Measurements from ENCODE around the gene EHD1. TPM values are rescaled to one million over a fixed set of nuclear protein-coding genes. Genes with fewer than 3 reads are reported as not detected.

EHD1 gene
- total RNA-seq, 1 experiment from 2014 or later = 64.8 TPM

DNA sequence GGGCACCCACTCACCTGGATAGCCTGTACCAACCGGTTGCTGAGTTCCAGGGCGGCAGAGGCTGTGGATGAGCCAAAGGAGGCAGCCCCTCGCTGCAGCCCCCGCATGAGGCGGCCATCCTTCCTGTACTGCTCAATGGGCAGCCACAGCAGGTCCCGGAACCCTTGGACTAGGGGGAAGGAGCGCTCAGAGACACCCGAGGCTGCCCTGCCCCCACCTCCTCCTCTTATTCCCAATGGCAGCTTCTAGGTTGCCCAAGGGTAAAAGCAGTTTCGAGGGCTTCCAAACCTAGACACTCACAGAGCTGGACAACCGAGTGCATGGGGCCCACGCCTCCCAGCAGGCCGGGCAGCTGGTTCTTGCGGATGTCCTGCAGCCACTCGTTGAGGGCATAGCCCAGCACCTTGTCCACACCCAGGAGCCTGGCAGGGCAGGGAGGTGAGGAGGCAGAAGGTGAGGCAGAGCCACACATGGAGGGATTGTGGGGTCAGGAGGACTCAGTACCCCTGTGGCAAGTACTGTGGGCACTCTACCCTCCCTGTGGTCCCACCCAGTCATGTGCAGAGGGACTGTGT lies 18.1 kb upstream of the EHD1 start:
- no peak for DNase-seq
- Histone ChIP-seq H3K4me3 (no peak overlapping the region), H3K36me3 (peaks cover 3% of the 10 kb centered on the region; the same call in 1 of the 2 replicates), H3K27me3 (no peaks in the 10 kb centered on the region), H3K9me3 (no peaks in the 10 kb centered on the region)

DNA sequence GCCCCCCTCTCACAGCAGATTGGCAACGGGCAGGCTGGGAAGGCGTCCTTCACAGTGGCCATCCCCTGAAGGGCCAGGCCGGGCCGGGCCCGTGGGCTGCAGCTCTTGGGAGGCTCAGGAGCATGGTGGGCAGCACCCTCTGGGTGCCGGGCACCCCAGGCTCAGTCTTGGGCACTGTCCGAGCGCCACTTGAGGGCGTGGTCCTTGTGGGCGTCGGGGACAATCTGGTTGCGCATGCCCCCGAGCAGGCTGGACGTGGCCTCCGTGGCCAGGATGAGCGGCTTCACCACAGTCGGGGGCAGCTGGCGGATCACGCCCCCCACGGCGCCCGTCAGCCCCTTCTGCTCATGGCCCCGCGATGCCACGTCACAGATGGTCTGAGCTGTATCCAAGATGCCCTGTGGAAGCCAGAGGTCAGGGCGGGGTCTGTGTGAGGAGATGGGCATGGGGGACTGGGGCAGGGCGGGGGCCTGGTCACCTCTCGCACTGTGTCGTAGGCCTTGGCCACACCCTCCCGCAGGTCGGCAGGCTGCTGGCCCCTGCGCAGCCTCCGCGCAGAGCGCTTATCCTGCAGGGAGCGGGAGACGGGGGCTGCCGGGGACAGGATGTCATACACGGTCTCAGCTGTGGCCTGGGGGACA lies 16.5 kb upstream of the EHD1 start:
- no peak overlapping the region for H3K4me3 ChIP-seq
- H3K9me3 ChIP-seq = no peaks in the 10 kb centered on the region
- H3K36me3 ChIP-seq = no peaks in the 10 kb centered on the region
- DNase-seq = no peak
- no peaks in the 10 kb centered on the region for H3K27me3 ChIP-seq

DNA sequence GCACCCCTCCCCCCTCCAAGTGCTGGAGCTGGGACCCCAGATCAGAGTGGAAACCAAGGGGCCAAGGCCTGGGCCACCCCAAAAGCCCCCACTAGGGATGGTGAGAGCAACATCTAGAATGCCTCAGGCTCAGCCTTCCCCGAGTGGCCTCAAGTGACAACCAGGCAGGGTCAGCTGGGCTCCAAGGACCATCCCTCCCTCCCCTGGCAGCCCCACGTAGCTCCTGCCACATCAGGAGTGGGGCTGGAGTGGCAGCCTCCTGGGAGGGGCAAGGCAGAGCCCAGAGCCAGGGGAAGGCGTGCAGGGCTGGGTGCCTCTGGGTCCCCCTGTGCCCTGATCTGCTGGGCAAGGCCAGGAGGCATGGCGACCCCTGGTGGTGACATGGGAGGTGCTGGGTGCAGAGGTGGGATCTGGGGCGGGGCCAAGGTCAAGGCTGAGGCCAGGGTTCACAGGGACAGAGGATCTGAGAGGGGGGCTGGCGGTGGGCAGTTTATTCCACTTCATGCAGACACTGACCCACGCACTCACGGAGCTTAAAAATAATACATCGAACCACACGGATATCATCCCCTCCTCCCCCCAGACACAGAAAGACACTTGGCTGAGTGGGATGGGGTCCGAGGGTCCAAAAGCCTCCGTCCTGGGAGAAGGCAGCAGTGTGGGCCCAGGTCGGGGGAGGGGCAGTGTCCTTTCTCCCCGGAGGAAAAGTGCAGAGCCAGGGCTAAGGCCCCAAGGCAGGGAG lies 15.8 kb upstream of the EHD1 start:
- H3K36me3 ChIP-seq = no peaks in the 10 kb centered on the region
- peak; percentile 82 for DNase-seq
- no peaks in the 10 kb centered on the region for H3K9me3 ChIP-seq
- H3K27me3 ChIP-seq = no peaks in the 10 kb centered on the region
- H3K4me3 ChIP-seq = no peak overlapping the region

DNA sequence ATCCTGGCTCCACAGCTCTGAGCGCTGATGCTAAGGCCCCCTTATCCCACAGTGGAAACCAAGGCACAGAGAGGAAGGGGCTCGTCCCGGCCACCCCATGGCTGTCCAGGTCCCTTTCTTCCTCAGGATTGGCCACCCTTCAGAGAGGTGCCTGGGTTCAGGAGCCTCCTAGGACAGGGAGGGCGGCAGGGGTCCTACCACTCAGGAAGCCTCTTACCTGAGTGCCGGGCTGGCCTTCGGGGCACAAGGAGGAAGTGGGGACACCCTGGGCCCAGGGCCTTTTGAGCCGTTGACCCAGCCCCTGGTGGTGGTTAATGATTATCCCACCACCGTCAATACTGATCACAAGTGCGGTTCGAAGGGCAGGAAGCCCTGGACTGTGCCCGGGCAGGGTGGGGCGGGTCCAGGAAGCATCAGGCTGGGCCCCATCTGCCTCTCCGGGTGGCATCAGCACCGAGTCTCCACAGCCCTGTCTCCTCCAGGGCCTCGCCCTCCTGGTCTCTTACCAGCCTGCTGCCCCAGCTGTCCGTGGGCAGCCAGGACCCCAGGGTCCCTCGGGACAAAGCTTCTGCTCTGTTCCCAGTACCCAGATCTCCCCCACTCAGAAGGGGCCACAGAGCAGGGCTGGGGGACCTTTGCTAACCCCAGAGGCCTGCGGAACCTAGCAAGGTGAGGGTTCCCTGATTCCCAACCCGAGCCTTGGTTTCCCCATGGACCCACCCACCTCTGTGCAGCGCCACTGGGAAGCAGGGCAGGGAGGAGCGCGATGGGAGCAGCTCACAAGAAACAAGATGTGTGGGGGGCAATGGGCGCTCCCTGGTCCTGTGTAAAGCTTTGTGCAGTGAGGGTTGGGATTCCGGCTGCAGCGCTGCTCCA lies 15.0 kb upstream of the EHD1 start:
- no peaks in the 10 kb centered on the region for H3K27me3 ChIP-seq
- no peaks in the 10 kb centered on the region for H3K36me3 ChIP-seq
- no peaks in the 10 kb centered on the region for H3K9me3 ChIP-seq
- H3K4me3 ChIP-seq = no peak overlapping the region
- no peak for DNase-seq

DNA sequence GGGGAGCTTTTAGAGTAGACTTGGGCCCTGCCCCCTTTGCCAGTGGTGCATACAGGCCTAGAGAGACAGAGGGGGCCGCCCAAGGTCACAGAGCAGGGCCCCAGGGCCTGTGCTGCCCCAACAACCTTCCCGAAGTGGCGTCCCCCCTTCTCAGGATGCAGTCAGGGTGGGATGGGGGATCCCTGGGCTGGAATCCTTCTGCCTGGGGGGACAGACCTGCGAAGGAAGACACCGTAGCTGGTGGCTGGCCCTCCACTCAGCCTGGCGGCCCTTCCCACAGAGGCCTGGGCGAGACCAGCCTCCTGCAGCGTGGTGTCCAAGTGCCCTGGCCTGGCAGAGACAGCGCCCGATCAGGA lies 14.4 kb upstream of the EHD1 start:
- no peaks in the 10 kb centered on the region for H3K36me3 ChIP-seq
- H3K9me3 ChIP-seq = no peaks in the 10 kb centered on the region
- no peaks in the 10 kb centered on the region for H3K27me3 ChIP-seq
- H3K4me3 ChIP-seq = no peak overlapping the region
- no peak for DNase-seq

DNA sequence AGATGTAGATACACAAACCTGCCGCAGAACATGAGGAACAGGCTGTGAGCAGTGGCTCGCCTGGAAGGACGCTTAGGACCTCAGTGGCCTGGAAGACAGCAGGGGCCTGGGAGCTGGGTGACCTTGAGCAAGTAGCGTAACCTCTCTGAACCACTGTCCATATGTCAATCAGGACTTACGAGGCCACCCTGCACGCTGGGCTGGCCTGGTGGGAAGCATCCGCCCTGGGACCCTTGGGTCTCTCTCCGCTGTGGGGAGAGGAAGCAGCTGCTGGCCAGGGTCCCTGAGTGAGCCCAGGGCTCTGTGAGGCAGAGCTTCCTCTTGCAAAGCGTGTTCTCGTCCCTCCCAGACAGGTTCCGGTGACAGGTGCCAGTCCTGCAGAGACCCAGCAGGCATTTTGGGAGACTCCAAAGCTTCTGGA lies 14.0 kb upstream of the EHD1 start:
- H3K36me3 ChIP-seq = no peaks in the 10 kb centered on the region
- no peaks in the 10 kb centered on the region for H3K27me3 ChIP-seq
- no peaks in the 10 kb centered on the region for H3K9me3 ChIP-seq
- DNase-seq = no peak
- H3K4me3 ChIP-seq = no peak overlapping the region

DNA sequence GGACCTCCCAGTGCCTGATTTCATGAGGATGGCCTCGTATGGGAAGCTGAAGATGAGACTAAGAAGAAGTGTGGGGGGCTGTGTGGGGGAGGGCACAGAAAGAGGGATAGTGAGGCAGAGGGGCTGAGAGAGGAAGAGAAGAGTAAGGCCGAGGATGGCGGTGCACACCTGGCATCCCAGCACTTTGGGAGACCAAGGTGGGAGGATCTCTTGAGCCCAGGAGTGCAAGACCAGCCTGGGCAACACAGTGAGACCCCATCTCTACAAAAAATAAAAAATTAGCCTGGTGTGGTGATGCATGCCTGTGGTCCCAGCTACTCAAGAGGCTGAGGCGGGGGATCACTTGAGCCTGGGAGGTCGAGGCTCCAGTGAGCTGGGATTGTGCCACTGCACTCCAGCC lies 13.5 kb upstream of the EHD1 start:
- DNase-seq = no peak

DNA sequence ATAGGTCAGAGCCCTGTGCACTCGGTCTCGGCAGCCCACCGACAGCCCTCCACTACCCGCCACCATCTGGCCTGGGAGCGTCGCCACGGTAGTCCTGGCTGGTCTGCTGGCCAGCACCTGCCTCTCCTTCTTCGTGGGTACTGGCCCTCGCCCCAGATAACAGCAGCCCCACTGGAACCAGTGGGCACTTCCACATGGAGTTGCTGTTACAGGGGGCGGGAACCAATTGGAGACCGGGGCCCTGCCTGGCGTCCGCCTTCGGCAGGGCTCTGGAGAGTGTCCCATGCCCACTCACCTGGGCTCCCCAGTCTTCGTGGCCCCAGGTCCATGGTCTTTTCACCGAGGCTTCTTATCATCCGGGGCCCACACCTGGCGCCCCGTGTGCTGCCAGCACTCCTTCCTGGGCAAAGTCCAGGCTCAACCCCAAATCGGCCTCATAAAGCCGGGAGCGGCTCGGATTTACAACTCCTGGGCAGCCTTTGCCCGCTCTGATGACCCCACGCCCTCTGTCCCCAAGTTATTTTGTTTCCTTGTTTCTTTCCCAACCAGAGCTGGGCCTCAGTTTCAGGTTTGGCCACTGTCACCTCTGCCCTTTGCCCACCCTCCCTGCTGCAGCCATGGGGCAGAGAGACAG lies 12.9 kb upstream of the EHD1 start:
- Histone ChIP-seq H3K9me3 (no peaks in the 10 kb centered on the region), H3K27me3 (no peaks in the 10 kb centered on the region), H3K36me3 (no peaks in the 10 kb centered on the region), H3K4me3 (no peak overlapping the region)
- no peak for DNase-seq

More for the DNA sequence above, 13.5 kb upstream of the EHD1 start:
- Histone ChIP-seq H3K4me3 (no peak overlapping the region), H3K9me3 (no peaks in the 10 kb centered on the region), H3K27me3 (no peaks in the 10 kb centered on the region), H3K36me3 (no peaks in the 10 kb centered on the region)

DNA sequence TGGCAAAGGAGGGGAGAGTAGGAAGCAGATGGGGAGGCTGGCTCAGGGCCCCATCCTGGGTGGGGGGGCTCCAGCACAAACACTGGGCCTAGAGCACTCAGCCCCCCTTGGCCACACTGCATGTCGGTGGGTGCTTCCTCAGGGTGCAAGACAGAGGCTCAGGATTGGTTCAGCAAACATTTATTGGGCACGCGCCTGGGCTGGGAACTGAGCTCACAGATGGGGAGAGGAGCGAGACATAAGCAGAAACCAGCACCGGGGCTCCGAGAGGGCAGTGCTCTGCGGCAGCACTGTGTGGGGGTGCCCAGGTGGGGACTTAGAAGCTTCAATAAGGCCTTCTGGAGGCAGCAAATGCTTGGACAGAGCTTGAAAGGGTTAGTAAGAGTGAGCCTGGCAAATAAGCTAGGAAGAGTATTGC lies 12.1 kb upstream of the EHD1 start:
- no peak for DNase-seq
- H3K36me3 ChIP-seq = no peaks in the 10 kb centered on the region

DNA sequence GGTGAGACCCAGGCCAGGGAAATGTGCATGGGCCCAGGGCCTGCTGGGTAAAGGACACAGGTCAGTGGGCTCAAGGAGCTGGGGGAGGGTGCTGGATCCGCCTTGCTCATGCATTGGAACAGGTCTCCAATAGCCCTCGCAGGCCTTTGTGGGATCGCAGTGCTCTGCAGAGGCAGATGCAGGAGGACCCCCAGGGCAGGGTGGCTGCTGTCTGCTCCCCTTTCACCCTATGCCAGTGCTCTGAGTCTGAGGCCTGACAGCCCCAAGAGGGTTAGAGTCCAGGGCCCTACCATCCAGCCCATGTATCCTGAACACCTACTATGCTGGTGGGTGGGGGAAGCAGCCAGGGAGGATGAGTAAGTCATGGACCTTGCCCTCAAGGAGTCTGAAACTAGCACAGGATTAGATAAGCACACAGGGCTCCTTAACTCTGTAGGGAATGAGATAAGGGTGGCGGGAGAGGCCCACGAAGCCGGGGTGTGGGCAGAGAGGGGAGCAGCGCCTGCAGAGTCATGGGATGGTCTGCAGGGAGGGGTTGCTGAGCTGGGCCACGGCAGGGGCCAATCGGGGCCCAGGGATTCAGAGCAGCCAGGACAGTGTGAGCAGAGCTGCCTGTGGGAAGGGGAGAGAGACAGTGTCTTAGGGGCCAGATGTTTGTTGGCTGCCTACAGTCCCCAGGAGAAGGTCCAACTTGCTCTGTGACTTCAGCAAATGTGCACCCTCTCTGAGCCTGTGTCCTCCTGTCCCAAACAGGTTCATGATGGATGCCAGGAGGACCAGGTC lies 10.5 kb upstream of the EHD1 start:
- no peaks in the 10 kb centered on the region for H3K9me3 ChIP-seq
- DNase-seq = peak; percentile 34
- no peak overlapping the region for H3K4me3 ChIP-seq
- no peaks in the 10 kb centered on the region for H3K27me3 ChIP-seq
- no peaks in the 10 kb centered on the region for H3K36me3 ChIP-seq

More for the DNA sequence above, 12.1 kb upstream of the EHD1 start:
- H3K4me3 ChIP-seq = no peak overlapping the region
- no peaks in the 10 kb centered on the region for H3K9me3 ChIP-seq
- H3K27me3 ChIP-seq = no peaks in the 10 kb centered on the region

DNA sequence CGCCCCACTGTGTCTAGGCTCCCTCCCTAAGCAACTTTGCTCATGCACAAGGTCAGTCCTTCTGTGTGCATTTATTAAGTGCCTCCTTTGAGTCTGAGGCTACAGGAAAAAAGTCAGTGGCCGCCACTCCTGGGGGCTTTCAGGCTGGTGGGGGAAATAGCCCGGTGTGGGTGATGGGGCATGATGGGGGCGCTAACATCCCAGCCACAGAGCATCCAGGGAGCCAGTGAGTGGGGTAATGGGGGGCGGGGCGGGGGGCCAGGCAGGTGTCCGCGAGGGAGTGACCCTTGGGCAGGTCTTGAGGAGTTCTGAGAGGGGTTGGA lies 9.9 kb upstream of the EHD1 start:
- H3K9me3 ChIP-seq = no peaks in the 10 kb centered on the region
- H3K36me3 ChIP-seq = no peaks in the 10 kb centered on the region
- H3K27me3 ChIP-seq = no peaks in the 10 kb centered on the region
- no peak for DNase-seq
- no peak overlapping the region for H3K4me3 ChIP-seq

DNA sequence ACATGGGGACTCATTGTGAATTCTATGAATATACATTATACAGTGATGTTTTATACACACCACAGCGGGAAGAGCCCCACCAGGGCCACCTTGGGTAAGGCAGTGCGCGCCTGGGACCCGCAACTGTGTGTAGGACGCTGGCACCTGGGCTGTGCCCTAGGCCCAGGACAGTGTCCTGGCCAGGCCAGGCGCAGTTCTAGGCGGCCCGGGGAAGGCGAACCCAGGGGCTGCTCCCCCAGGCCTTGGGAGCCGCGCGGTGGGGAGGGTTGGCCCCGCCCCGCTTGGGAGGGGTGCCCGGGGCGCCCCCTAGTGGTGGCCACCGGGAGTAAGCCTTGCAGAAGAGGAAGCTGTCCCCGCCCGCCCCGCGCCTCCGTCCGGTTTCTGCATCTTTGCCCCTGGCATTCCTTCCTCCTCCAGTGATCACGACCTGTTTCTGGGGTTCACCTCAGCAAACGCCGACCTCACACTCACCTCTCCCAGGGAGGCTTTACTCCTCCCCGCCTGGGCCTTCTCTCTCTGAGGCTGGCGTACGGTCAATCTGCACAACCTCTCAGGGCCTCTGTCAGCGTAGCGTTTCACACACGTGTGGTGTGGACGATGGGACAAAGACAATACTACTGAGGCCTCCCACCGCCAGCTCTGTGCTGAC lies 9.5 kb upstream of the EHD1 start:
- H3K27me3 ChIP-seq = no peaks in the 10 kb centered on the region
- no peak overlapping the region for H3K4me3 ChIP-seq
- H3K36me3 ChIP-seq = no peaks in the 10 kb centered on the region
- H3K9me3 ChIP-seq = no peaks in the 10 kb centered on the region
- peak; percentile 66 for DNase-seq

DNA sequence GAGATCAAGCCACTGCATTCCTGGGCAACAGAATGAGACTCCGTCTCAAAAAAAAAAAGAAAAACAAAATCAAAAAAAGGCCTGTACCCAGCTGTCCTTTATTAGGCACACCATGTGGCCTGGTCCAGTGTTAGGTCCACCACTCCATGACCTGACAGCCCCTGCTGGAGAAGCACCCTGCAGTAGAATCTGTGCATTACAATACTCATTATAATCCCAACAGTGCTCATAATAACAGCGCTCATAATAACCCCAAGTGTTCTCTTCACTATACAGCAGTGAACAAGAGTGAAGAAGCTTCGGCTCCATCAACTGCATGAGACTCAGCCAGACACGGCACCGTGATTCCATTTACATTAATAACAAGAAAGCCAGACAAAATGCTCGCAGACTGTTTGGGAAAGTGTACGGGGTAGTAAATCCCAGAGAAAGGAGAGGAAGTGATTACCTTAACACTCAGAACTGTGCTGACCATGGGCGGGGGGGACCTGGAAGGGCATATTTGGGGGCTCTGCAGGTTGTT lies 8.9 kb upstream of the EHD1 start:
- no peak overlapping the region for H3K4me3 ChIP-seq
- no peak for DNase-seq
- no peaks in the 10 kb centered on the region for H3K27me3 ChIP-seq
- H3K9me3 ChIP-seq = no peaks in the 10 kb centered on the region
- no peaks in the 10 kb centered on the region for H3K36me3 ChIP-seq

DNA sequence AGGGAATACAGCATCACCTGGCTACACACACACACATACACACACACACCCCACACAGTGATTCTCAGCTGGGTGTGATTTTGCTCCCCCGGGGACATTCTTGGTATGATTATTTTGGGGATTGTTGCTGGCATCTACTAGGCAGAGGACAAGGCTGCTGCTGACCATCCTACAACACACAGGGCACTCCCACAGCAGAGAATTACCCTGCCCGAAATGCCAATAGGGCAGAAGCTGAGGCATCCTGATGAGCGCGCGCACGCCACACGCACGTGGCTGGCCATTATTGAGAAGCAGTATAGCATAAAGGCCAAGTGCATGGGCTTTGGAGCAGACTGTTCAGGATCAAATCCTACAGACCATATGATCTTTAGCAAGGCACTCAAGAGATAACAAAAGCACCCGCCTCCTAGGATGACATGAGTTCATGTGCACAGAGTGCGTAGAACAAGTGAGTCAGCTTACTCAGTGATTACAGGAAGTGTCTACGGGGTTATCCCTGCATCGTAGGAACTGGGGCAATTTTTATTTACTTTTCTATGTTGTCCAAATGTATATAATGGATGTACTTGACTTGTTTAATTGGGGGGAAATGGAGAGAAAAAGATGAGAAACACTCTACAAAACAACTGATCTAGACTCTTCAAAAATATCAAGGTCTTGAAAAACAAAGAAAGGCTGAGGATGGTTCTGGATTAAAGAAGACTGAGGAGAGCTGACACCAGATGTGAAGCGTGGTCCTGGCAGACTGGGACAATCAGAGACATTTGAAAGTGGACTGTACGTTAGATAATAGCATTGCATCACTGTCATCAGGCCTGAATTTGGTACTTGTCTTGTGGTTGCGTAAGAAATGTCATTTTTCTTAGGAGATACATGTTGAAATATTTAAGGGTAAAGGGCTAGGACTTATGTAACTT lies 7.2 kb upstream of the EHD1 start:
- Histone ChIP-seq H3K9me3 (no peaks in the 10 kb centered on the region), H3K4me3 (no peak overlapping the region), H3K27me3 (no peaks in the 10 kb centered on the region), H3K36me3 (no peaks in the 10 kb centered on the region)
- DNase-seq = no peak

DNA sequence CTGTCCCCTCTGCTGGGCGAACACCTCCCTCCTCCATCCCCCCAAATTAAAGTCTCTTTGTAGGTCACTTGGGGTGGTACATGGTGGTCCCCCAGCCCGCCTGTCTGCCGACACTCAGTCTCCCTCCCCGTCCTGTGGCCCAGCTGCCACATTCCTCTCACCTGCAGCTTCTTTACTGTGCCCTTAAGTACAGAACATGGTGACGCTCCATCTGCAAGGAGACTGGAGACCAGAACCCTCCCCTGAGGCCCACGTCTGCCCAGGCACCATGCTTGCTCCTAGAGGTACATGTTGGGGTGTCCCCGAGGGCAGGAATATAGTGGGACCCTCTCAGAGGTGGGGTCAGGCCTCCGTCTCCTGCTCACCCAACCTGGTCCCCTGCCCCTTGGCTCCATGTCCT lies 5.6 kb upstream of the EHD1 start:
- no peaks in the 10 kb centered on the region for H3K27me3 ChIP-seq
- no peak overlapping the region for H3K4me3 ChIP-seq
- H3K36me3 ChIP-seq = no peaks in the 10 kb centered on the region
- DNase-seq = no peak
- H3K9me3 ChIP-seq = no peaks in the 10 kb centered on the region

Measured in MG63 (cell line).